AG04449 (cell line): ENCODE data around the gene SLC5A3.

ENCODE experiments used
- CTCF ChIA-PET: fragments of 350-600 bp; formaldehyde crosslinking; extraction: SDS; loops from one replicate; lab custom pipeline; 2021; ENCODE audit warnings: antibody characterized with exemption; lab: Yijun Ruan, JAX
- POLR2A ChIA-PET: fragments of 400-600, 350-600 bp; formaldehyde crosslinking; extraction: SDS; loops from one replicate; lab custom pipeline; 2020; ENCODE audit warnings: antibody characterized with exemption, inconsistent platforms; lab: Yijun Ruan, JAX
- DNase-seq: peaks from one replicate; pipeline ENCODE4 v3.0.0-alpha.2; 2010; ENCODE audit warnings: low read depth, low spot score
- H3K4me3 ChIP-seq: 2 replicates; pipeline ENCODE4 v1.5.1; 2011; ENCODE audit warnings: low read depth, mild to moderate bottlenecking, control low read depth, low read length
- TF ChIP-seq, protein P1 (sequence below): IDR thresholded peaks from one replicate; pipeline ENCODE4 v1.5.1; 2011; ENCODE audit warnings: mild to moderate bottlenecking, moderate library complexity, low read length, control low read depth, inconsistent platforms; ENCODE audit not compliant: insufficient read depth; ENCODE audit errors: missing control alignments

The SLC5A3 gene

DNA sequence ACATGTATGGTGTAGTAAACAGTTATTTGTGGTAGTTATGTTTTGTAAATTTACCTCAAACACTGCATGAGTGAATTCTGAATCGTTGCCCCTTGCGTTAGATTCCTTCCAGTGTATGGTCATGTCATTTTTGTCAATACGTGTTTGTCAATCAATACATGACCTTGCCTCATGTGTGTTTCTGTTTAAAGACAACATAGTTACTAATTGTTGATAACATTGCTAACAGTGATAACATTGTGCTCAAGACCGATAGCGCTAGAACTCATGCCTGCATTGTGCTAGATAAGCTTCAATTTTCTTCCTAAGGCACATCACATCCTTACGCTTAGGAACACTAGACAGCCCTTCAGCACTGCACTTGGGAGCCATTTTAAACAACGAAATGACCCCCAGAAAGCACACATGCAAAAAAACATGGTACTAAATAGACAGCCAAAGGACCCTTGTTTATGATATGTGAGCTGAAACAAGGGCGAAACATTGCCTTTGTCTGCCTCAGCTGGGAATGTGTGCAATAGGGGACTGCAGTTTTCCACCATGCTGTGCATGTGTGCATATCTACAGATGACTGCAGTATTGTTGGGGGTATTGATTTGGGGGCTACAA, 37.3 kb downstream of the SLC5A3 start:
- ChIA-PET CTCF (interaction anchor here (0.9 kb wide), 1 partner anchor 187 kb away, joined by 4 read pairs; no protein-coding TSS in a partner anchor), POLR2A (no interaction called here)

DNA sequence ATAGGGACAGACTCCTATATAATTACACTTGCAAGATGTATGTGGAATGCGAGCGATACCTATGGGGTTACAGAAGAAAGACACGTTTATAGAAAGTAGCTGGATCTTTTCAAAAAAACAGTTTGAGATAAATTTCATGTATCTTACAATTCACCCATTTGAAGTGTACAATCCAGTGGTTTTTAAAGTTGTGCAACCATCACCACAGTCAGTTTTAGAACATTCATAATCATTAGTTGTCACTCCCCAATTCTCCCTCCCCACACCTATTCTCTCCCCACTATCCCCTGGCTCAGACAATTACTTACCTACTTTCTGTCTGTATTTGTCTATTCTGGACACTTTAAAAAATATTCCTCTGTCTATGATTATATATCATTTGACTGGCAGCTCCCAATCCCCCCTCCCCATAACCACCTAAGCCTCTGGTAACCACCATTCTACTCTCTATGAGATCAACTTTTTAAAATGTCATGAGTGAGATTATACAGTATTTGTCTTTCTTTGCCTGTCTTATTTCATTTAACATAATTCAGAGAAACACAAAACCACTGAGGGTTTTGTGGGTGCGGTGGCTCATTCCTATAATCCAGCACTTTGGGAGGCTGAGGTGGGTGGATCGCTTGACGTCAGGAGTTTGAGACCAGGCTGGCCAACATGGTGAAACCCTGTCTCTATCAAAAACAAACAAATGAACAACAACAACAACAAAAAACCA, 39.1 kb downstream of the SLC5A3 start:
- DNase-seq = no peak
- no peak overlapping the region for H3K4me3 ChIP-seq
- TF ChIP-seq, protein P1, sequence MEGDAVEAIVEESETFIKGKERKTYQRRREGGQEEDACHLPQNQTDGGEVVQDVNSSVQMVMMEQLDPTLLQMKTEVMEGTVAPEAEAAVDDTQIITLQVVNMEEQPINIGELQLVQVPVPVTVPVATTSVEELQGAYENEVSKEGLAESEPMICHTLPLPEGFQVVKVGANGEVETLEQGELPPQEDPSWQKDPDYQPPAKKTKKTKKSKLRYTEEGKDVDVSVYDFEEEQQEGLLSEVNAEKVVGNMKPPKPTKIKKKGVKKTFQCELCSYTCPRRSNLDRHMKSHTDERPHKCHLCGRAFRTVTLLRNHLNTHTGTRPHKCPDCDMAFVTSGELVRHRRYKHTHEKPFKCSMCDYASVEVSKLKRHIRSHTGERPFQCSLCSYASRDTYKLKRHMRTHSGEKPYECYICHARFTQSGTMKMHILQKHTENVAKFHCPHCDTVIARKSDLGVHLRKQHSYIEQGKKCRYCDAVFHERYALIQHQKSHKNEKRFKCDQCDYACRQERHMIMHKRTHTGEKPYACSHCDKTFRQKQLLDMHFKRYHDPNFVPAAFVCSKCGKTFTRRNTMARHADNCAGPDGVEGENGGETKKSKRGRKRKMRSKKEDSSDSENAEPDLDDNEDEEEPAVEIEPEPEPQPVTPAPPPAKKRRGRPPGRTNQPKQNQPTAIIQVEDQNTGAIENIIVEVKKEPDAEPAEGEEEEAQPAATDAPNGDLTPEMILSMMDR = no peak
- CTCF ChIA-PET = interaction anchor here (0.8 kb wide), 1 partner anchor 8 kb away, joined by 3 read pairs; no protein-coding TSS in a partner anchor
- POLR2A ChIA-PET = no interaction called here

More for the DNA sequence above, 37.3 kb downstream of the SLC5A3 start:
- no peak overlapping the region for H3K4me3 ChIP-seq
- DNase-seq = no peak
- TF ChIP-seq, protein P1 = no peak

DNA sequence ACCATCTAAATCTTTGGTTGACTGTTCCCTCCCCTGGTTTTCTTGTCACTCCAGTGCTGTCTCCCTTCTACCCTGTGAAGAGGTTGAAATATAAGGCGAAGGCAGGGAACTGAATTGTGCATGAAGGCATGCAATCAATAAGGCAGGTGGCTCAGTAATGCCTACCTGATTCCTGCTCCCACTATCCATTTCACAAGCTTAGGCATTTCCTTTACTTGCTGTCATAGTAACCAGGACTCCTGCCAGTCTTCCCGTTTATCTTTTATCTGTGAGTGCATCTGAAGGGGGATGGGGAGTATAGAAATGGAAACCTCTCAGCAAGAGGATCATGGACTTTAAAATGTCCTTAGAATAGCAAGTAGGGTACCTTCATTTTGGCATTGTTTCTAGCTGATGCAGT, 40.5 kb downstream of the SLC5A3 start:
- ChIA-PET CTCF (interaction anchor here (1.3 kb wide), 1 partner anchor 32 kb away, joined by 3 read pairs; no protein-coding TSS in a partner anchor), POLR2A (no interaction called here)
- TF ChIP-seq, protein P1 = no peak
- H3K4me3 ChIP-seq = no peak overlapping the region
- DNase-seq = no peak

DNA sequence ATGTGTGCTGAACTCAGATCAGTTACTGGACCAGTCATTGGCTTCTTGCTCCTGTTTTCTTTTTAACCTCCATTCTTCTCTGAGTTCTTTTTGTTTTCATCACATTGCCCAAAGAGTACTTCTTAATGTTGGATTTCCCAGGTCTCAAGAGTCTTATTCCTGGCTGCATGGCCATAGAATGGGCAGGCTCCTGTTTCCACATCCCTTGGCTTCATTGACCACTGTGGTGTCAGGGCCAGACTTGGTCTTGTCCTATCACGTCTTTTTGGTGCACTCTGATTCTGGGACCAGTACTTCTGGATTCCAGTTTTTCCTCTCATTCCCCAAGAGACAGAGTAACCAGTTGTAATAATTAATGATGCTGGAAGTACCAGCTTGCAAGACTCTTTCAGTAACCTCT, 41.8 kb downstream of the SLC5A3 start:
- POLR2A ChIA-PET = no interaction called here

DNA sequence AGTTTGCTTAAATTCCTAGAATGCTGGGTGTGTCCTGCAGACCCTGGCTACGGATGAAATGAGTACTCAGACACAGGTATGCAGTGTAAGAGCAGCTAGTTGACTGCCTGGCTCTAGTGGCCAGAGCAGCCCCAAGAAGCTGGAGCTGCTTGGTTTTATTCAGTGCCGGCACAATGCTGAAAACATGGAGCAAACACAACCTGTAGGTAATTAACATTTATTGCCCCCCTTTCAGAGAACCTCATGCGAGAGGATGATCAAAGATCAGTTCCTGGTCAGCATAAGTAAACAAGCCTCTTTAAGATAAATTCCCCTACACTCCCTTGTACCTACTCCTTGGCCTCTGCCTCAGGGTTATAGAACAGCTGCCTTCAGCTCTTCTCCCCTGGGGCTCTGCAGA, 43.2 kb downstream of the SLC5A3 start:
- ChIA-PET POLR2A (no interaction called here), CTCF (interaction anchor here (0.9 kb wide), 1 partner anchor 193 kb away, joined by 5 read pairs; no protein-coding TSS in a partner anchor)
- TF ChIP-seq, protein P1 = no peak
- no peak for DNase-seq
- no peak overlapping the region for H3K4me3 ChIP-seq

More for the DNA sequence above, 41.8 kb downstream of the SLC5A3 start:
- no peak for DNase-seq
- TF ChIP-seq, protein P1 = no peak
- H3K4me3 ChIP-seq = no peak overlapping the region
- CTCF ChIA-PET = interaction anchor here (1.0 to 1.3 kb wide), 2 partner anchors 14 to 33 kb away, joined by 3 to 4 read pairs; no protein-coding TSS in a partner anchor

DNA sequence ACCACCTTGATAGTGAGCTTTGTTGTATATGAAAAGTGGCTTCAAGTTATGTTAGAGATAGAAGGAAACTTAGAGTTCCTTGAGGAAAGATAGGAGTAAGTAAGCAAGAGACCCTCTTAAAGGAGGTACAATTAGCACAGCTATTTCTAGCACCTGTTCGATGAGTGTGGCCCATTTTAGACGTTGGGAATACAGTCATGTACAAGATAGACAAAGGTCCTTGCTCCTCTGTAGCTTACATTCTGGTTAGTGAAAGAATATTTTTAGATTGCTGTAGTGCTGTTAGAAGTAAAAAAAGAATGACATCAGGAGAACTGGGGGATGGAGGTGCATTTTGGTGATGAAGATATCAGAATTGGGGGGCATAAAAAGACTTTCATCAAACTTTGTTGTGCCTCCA, 47.5 kb downstream of the SLC5A3 start:
- no peak overlapping the region for H3K4me3 ChIP-seq
- POLR2A ChIA-PET = no interaction called here
- no peak for DNase-seq
- TF ChIP-seq, protein P1 = no peak
- CTCF ChIA-PET = interaction anchor here (1.0 to 2.8 kb wide), 9 partner anchors 8 to 247 kb away, joined by 3 to 15 read pairs (median 6); no protein-coding TSS in a partner anchor
